LoVo (cell line): ENCODE measurements around the gene PSMC5.
"Not testable (repeated sequence)": the region's sequence is repeated elsewhere in the genome, so short reads cannot be mapped to it uniquely, and the experiment has no call there.

Experiments used
- DNase-seq: peaks from one replicate; pipeline ENCODE4 v3.0.0-alpha.2; 2016; ENCODE audit warnings: low spot score

PSMC5 gene

DNA sequence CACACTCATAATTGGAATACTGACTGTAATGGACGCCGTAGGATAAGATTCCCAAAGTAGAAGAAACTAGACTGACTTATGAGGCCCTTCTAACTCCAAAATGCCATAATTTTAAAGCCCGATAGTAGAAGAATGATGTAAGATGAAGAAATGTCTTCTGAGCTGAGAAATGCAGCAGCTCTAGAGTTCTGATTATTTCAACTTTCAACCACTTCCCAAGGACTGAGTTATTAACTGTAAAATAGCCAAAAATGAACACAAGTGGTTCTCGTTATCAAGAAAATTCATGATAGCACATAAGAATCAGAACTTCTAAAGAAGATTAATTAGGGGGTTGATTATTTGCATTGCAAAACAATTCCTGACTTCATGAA is 43.0 kb downstream of the PSMC5 start:
- not testable (repeated sequence) for DNase-seq

DNA sequence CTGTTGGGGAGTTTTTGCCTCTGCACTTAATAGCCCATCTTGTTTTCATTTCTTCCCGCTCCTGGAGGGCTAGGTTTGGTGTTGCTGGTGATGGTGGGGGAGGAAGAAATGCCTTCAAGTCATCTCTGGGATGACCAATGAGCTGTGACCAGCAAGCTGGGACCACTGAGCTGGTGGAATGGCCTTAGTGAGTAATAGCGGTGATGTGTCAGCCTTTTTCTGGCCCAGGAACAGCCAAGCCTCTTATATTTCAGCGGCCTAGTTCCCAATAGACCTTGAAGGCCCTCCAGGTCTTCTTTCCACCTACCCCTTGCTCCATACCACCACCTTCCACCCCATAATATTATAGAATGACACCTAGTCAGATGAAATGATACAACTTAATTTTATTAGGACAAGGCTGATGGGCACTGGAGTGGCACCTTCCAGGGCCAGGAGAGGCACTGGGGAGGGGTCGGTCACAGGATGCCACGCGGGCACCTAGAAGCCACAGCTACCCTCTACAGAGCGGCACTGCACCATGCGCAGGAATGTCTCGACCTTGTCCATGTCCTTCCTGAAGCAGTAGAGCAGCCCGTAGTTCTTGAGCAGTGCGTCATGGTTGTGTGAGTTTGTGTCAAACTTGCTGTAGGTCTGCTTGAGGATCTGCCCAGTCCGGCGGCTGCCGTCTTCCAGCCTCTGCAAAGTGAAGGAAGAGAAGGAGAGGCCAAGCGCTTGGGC is 44.6 kb downstream of the PSMC5 start:
- not testable (repeated sequence) for DNase-seq

DNA sequence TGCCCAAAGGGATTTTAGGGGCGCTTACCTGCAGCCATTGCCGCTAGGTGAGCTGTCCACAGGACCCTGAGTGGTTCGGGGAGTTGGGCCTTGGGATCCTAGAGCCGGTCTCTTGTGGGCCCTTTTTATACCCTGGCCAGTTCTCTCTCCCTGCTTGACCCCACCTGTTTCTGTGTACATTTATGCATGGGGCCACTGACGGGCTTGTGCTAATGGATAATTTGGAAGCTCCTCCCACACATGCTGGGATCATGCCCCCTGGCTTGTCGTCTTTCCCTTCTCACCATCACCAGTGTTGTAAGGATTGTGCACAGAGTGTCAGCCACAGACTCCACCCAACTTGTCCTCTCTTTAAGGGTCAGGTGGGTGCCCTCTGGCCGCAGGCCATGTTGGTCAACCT is 46.3 kb downstream of the PSMC5 start, which contains the start of gene CSH2:
TSS of gene CSH2 (minus strand) at position 101 of the 400 bp plus-strand sequence. CDS start at position 38, 63 bp downstream.
- not testable (repeated sequence) for DNase-seq

DNA sequence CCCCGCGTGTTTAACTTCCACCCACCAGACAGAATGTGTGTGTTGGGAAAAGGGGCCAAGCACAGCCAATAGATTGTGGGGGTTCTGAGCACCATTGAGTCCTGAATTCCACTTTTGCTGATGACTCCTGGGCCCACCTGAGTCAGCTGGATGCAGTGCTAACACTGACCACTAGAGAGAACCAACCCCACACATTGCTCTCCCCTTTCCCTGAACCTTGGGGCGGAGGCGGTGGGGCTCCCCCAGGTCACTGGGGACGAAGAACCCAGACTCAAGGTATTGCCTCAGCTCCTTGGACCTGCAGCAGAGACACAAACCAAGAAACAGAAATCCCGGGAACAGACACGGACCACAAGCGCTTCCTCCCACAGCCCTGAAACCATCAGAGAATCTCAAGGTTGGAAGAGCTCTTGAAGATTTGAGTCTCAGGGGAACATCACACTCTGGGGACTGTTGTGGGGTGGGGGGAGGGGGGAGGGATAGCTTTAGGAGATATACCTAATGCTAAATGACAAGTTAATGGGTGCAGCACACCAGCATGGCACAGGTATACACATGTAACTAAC is 46.9 kb downstream of the PSMC5 start:
- DNase-seq = not testable (repeated sequence)

DNA sequence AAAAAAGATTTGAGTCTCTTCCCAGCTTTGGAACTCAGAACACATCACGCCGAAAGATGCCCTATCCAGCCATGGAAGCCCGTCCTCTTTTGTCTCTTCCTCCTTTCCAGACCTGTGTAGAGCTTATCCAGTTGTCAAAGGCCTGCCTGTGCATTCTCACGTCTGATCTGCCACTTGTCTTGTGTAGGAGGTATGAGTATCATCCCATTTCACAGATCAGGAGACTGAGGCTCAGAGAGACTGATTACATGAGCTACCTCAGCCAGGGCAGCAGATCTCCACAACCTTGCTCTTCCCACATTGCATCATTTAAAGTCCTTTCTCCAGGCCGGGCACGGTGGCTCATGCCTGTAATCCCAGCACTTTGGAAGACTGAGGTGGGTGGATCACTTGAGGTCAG is 47.5 kb downstream of the PSMC5 start:
- not testable (repeated sequence) for DNase-seq

DNA sequence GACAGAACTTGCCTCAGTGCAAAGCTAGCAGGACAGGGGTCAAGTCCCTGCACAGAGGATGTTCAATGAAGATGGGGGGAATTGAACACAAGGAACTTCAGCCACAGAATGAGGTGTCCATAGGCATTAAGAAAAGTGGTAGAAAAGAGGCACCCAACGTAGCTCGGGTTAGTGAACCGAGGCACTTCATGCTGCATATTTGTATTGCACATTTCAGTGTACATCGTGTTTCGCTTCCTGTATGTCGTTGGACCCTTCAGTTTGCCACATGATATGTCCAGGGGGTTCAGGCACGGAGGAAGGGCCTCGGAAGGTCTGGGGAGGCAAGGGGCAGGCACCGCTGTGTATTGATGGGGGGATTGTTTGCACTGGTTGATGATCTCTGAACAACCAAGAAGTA is 51.2 kb downstream of the PSMC5 start:
- not testable (repeated sequence) for DNase-seq

DNA sequence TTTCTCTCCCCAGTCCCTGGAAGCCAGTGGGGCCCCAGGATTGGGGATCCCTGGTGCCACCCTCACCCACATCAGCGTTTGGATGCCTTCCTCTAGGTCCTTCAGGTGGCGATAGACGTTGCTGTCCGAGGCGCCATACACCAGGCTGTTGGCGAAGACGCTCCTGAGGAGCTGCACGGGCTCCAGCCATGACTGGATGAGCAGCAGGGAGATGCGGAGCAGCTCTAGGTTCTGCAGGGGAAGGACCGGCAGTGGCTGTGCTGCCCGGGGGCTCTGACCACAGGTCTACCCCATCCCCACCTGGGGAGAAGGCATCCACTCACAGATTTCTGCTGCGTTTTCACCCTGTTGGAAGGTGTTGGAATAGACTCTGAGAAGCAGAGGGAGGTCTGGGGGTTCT is 53.5 kb downstream of the PSMC5 start:
- no peak for DNase-seq

DNA sequence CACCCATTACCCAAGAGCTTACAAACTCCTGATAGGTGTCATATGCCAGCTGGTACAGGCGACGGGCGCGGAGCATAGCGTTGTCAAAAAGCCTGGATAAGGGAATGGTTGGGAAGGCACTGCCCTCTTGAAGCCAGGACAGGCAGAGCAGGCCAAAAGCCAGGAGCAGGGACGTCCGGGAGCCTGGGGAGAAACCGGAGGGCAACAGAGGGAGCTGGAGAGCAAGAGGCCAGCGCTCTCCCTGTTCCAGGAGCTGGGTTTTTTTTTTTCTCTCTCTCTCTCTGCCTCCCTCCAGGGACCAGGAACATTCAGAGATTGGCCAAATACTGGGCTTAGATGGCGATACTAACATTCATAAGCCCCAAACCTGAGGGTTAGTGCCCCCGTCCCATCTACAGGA is 54.1 kb downstream of the PSMC5 start:
- DNase-seq = not testable (repeated sequence)
